Lower leg skin (tissue), 4 donors: ENCODE measurements around the gene IFFO2. TPM values are rescaled to one million over a fixed set of nuclear protein-coding genes. Genes with fewer than 3 reads are reported as not detected.

Source experiments
- DNase-seq, 2 donors: peaks; one replicate each; pipeline ENCODE4 v3.0.0-alpha.2; 2019; ENCODE audit warnings: low spot score in 2 of 2
- H3K4me3 ChIP-seq: fragments of 200-600 bp; sonication (generic); 2 replicates; pipeline ENCODE4 v1.5.1; 2017; ENCODE audit warnings: mild to moderate bottlenecking, low read depth; ENCODE audit not compliant: poor library complexity, severe bottlenecking
- CTCF ChIP-seq, 3 donors: fragments of 450-650 bp; IDR thresholded peaks; one replicate each; pipeline ENCODE4 v1.5.1; 2016; ENCODE audit warnings: antibody characterized with exemption in 3 of 3, mild to moderate bottlenecking in 3 of 3, moderate library complexity in 2 of 3
- POLR2A ChIP-seq, 2 donors: fragments of 450-650 bp; IDR thresholded peaks; one replicate each; pipeline ENCODE4 v1.6.1; 2016 to 2017; ENCODE audit warnings: antibody characterized with exemption in 2 of 2, mild to moderate bottlenecking in 1 of 2, moderate library complexity in 1 of 2
- WGBS, 2 donors: methylation state at CpG; one replicate each; pipeline ENCODE4 v1.1.5; 2018; 5-methylcytosine and 5-hydroxymethylcytosine counted together
- intact Hi-C: fragments of 100-400 bp; cut with DNase I; formaldehyde crosslinking; loops from one replicate; pipeline ENCODE4 v1.15.0; 2023; ENCODE audit warnings: low total_unique reads
- total RNA-seq, 4 donors: library from RNA; depleted of rRNA; stranded (reverse); fragments of >200 nt; gene quantifications; one replicate each; pipeline ENCODE4 v1.1.0, GENCODE V29; 2016

Gene IFFO2
- total RNA-seq, 4 donors from 2014 or later = 317 to 562 (median 451) TPM

- TF ChIP-seq CTCF (IDR thresholded peaks at IDR 0.05) (no peak), POLR2A (IDR thresholded peaks at IDR 0.05) (no peak)
- no peak overlapping the region for H3K4me3 ChIP-seq
- no peak for DNase-seq
- WGBS, 2 donors = 78 to 93% methylated on average over 3 of the region's 3 CpGs
- intact Hi-C loops = no loop called here
These were observed 80.7 kb downstream of the IFFO2 start for GRCh38 chr1:18875796-18876128.

DNA sequence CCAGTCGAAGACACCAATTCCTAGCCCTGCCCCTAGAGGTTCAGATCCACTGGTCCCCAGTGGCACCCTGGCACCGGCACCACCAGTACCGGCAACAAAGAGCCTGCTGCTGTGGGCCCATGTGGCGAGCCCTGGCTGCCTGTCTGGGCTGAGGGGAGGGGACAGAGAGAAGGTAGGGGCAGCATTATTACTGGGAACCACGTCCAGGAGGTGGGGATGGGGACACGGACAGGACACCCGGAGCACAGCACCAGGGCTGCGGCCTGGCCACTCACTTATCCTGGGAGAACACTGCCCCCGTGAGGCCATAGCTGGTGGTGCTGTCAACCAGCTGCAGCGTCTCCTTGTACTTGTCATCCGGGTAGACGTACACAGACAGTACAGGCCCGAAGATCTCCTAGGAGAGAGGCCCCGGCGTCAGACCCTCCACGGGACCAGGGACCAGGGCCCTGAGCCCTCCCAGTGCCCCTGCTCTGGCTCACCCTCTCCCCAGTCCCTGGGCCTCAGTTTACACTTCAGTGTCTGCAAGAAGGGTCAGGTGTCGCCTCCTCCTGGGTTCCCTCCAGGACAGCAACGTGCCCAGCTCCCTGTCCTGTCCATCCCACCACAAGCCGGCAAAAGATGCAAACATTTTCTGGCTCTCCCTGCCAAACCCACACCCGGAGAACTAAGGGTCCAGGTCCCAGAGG is 81.2 kb downstream of the IFFO2 start:
- intact Hi-C loops = no loop called here
- TF ChIP-seq POLR2A (IDR thresholded peaks at IDR 0.05) (no peak), CTCF (IDR thresholded peaks at IDR 0.05) (no peak)
- 50 to 57% methylated on average over 13 to 20 of the region's 20 CpGs for WGBS, 2 donors

DNA sequence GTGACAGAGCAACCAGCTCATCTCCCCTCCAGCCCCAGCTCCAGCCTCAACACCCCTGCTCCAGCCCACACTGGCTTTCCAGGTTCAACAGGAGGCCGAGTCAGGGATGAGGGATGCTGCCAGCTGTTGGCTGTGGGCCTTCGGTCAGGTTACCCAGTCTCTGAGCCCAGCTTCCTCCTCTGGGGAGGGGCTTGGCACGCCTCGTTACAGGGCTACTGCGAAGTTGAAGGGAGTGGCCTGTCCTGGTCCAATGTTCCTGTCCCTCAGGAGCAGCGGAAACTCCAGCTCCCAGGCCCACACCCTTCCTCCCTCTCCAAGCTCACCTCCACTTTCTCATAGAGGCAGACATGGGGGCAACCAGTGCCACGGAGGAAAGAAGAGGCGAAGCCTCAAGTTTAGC is 81.9 kb downstream of the IFFO2 start:
- TF ChIP-seq CTCF (IDR thresholded peaks at IDR 0.05) (no peak), POLR2A (IDR thresholded peaks at IDR 0.05) (no peak)
- no peak overlapping the region for H3K4me3 ChIP-seq
- WGBS, 2 donors = 50 to 59% methylated on average over 8 of the region's 8 CpGs
- DNase-seq = no peak
- intact Hi-C loops = no loop called here

More for the DNA sequence above, 81.2 kb downstream of the IFFO2 start:
- peak; percentile 71 to 95 for DNase-seq
- no peak overlapping the region for H3K4me3 ChIP-seq

DNA sequence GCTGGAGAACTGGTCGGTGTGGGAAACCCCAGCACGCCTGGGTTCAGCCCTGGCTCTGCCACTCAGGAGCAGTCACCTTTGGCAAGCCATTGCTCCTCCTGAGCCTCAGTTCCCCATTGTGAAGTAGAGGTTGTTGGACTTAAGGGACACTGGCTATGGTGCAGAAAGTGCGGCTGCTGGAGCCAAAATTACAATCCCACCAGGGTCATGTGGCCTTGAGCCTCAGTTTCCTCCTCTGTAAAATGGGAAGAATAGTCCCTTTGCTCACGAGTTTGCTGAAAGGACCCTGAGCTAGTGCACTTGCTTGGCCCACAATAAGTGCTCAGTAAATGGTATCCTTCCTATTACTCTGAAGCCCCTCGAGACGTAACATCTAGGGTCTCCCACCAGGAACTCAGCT is 82.4 kb downstream of the IFFO2 start:
- H3K4me3 ChIP-seq = no peak overlapping the region
- DNase-seq = no peak
- intact Hi-C loops = no loop called here
- TF ChIP-seq CTCF (IDR thresholded peaks at IDR 0.05) = no peak
- no peak for TF ChIP-seq POLR2A (IDR thresholded peaks at IDR 0.05)
- WGBS, 2 donors = 80 to 88% methylated on average over 6 of the region's 6 CpGs

- 65 to 88% methylated on average over 4 to 8 of the region's 8 CpGs for WGBS, 2 donors
- H3K4me3 ChIP-seq = no peak overlapping the region
- TF ChIP-seq CTCF (IDR thresholded peaks at IDR 0.05) (no peak), POLR2A (IDR thresholded peaks at IDR 0.05) (no peak)
- intact Hi-C loops = no loop called here
- no peak for DNase-seq
These were observed 84.3 kb downstream of the IFFO2 start for GRCh38 chr1:18872071-18872611.
